Heart left ventricle (tissue), 16 donors: Measurements from ENCODE around the gene NGB. TPM values are rescaled to one million over a fixed set of nuclear protein-coding genes. Genes with fewer than 3 reads are reported as not detected.

ENCODE experiments used
- ATAC-seq, 4 donors: fragments of 200-7000 bp; cut with Tn5 transposase; one replicate each; pipeline ENCODE4 v1.9.1; 2020 to 2022; ENCODE audit warnings: moderate library complexity in 4 of 4, mild to moderate bottlenecking in 3 of 4, moderate number of reproducible peaks in 1 of 4
- DNase-seq, 5 donors: peaks; one replicate each; pipeline ENCODE4 v3.0.0-alpha.2; 2020
- H3K27ac ChIP-seq, 12 donors: fragments of 200-600 bp; sonication (generic) in 4 of 12; one replicate each; pipeline versions ENCODE4 v1.5.0 to v1.8.0; 2016 to 2022; ENCODE audit warnings: mild to moderate bottlenecking in 2 of 12
- H3K27me3 ChIP-seq, 9 donors: fragments of 200-600 bp; sonication (generic) in 2 of 9; one replicate each; pipeline versions ENCODE4 v1.5.1 to v1.8.0; 2016 to 2022; ENCODE audit warnings: mild to moderate bottlenecking in 3 of 9
- H3K36me3 ChIP-seq, 9 donors: fragments of 200-600 bp; sonication (generic) in 2 of 9; one replicate each; pipeline versions ENCODE4 v1.5.0 to v1.8.0; 2018 to 2022; ENCODE audit warnings: mild to moderate bottlenecking in 2 of 9
- H3K4me1 ChIP-seq, 12 donors: fragments of 200-600 bp; sonication (generic) in 4 of 12; one replicate each; pipeline versions ENCODE4 v1.5.0 to v1.8.0; 2016 to 2022; ENCODE audit warnings: mild to moderate bottlenecking in 3 of 12
- H3K4me3 ChIP-seq, 12 donors: fragments of 200-600 bp; sonication (generic) in 4 of 12; one replicate each; pipeline versions ENCODE4 v1.5.0 to v1.8.0; 2017 to 2022; ENCODE audit warnings: mild to moderate bottlenecking in 9 of 12, moderate library complexity in 4 of 12
- H3K9me3 ChIP-seq, 12 donors: fragments of 200-600 bp; sonication (generic) in 4 of 12; one replicate each; pipeline versions ENCODE4 v1.5.0 to v1.8.0; 2016 to 2022; ENCODE audit warnings: mild to moderate bottlenecking in 1 of 12
- POLR2A ChIP-seq, 2 donors: fragments of 450-650 bp; IDR thresholded peaks; one replicate each; pipeline ENCODE4 v1.6.1; 2017; ENCODE audit warnings: antibody characterized with exemption in 2 of 2, mild to moderate bottlenecking in 2 of 2, moderate library complexity in 2 of 2
- WGBS, 4 donors: extraction: QIAGEN DNeasy Blood & Tissue Kit in 2 of 4; methylation state at CpG; one replicate each; pipeline versions ENCODE4 v1.1.5 to v1.1.7; 2013 to 2018; 5-methylcytosine and 5-hydroxymethylcytosine counted together
- intact Hi-C, 10 donors: fragments of 100-400 bp; cut with DNase I; formaldehyde crosslinking; loops; one replicate each; pipeline versions ENCODE4 v1.11.1 to v1.14.2; 2022
- polyA plus RNA-seq, 2 donors: library from polyadenylated mRNA; stranded (reverse); fragments of 200-250 nt; gene quantifications; one replicate each; pipeline ENCODE4 v1.2.3, GENCODE V29; 2013
- total RNA-seq, 9 donors: library from RNA; depleted of rRNA in 2 of 9; stranded (reverse); fragments of >200 nt in 2 of 9; fragmentation: NEBNext Ultra II Directional in 3 of 9; extraction: Animal tissue kit (Norgen Biotek cat#: 25700) in 3 of 9; gene quantifications; one replicate each; pipeline versions ENCODE4 v1.1.0 to v1.2.4, GENCODE V29; 2016 to 2023
- TF ChIP-seq, protein P1 (sequence below), 12 donors: fragments of 200-600 bp; sonication (generic) in 4 of 12; IDR thresholded peaks; one replicate each; pipeline versions ENCODE4 v1.5.0 to v1.8.0; 2018 to 2022; ENCODE audit warnings: antibody characterized with exemption in 12 of 12, mild to moderate bottlenecking in 5 of 12
- donor health status: ischemic (EF 13 %, LVEDD 7.1; RV severe dilation, severe dysfunction).
- donor health status: healthy with polysubstance abuse.
- donor health status: DM: no; HTN: yes; CAD: no.
- donor health status: DM: no; HTN: no; CAD: no.
- donor health status: ischemic (EF 25% LVEDD 6.9; RV normal size, moderate dysfunction).
- donor health status: ischemic (EF 25% LVEDD 5.7; RV mildly dilated, moderate dysfunction).
- donor health status: healthy.
- donor health status: DM: yes; HTN: yes; CAD: no.
- donor health status: ischemic (EF 35%, LVEDD 5.7; RV mildly dilated, moderate dysfunction).
- donor health status: nonischemic (EF 11% LVEDD 7.7; RV severe dilation, severe dysfunction).
- donor health status: DM: yes; HTN: yes; CAD: no.
- donor health status: PGD.
- donor health status: ischemic (EF 29% LVEDD 5.4; RV normal size, mild dysfunction).
- donor health status: nonischemic (EF 23%, LVEDD 6.1; RV moderate dilation, normal function).

The NGB gene
- total and polyA plus RNA-seq, 11 donors: not detected

DNA sequence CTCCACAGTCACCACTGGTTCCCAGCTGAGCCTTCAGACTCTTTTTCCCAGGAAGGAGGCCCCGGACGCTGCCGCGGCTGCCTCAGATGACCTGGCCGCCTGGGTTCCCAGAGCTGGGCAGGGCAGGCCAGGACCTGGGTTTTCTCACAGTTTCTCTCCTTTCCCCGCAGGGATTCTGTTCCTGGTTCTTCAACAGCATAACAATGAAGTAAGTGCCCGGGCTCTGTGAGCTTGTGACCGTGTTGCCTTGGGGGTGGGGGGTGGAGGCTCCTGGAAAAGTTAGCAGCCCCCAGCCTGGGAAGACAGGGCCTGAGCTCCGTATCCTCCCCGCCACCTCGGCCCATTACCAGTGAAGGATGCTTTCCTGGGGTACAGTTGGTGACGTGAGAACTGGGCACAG, 45.8 kb downstream of the NGB start:
- Histone ChIP-seq H3K9me3 (no peaks in the 10 kb centered on the region), H3K4me3 (no peak overlapping the region), H3K36me3 (no peaks in the 10 kb centered on the region), H3K4me1 (no peaks in the 10 kb centered on the region), H3K27ac (no peak overlapping the region), H3K27me3 (peaks cover 0 to 3% (median 0%) of the 10 kb centered on the region in 9 donors)
- ATAC-seq (no peak), DNase-seq (no peak)
- TF ChIP-seq POLR2A (IDR thresholded peaks at IDR 0.05): no peak
- TF ChIP-seq, protein P1, sequence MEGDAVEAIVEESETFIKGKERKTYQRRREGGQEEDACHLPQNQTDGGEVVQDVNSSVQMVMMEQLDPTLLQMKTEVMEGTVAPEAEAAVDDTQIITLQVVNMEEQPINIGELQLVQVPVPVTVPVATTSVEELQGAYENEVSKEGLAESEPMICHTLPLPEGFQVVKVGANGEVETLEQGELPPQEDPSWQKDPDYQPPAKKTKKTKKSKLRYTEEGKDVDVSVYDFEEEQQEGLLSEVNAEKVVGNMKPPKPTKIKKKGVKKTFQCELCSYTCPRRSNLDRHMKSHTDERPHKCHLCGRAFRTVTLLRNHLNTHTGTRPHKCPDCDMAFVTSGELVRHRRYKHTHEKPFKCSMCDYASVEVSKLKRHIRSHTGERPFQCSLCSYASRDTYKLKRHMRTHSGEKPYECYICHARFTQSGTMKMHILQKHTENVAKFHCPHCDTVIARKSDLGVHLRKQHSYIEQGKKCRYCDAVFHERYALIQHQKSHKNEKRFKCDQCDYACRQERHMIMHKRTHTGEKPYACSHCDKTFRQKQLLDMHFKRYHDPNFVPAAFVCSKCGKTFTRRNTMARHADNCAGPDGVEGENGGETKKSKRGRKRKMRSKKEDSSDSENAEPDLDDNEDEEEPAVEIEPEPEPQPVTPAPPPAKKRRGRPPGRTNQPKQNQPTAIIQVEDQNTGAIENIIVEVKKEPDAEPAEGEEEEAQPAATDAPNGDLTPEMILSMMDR (IDR thresholded peaks at IDR 0.05): no peak
- 65 to 71% (median 68%) methylated on average over 12 of the region's 12 CpGs for WGBS, 4 donors
- intact Hi-C loops: no loop called here

GRCh38 chr14:77224212-77224611, 46.8 kb downstream of the NGB start:
- TF ChIP-seq, protein P1 (IDR thresholded peaks at IDR 0.05): no peak
- no peak for TF ChIP-seq POLR2A (IDR thresholded peaks at IDR 0.05)
- peaks cover 0 to 12% (median 0%) of the 10 kb centered on the region in 9 donors for H3K27me3 ChIP-seq
- no peak overlapping the region for H3K27ac ChIP-seq
- DNase-seq: no peak
- no peak for ATAC-seq
- no peaks in the 10 kb centered on the region for H3K36me3 ChIP-seq
- 44 to 58% (median 54%) methylated on average over 4 of the region's 4 CpGs for WGBS, 4 donors
- intact Hi-C loops: no loop called here
- no peak overlapping the region for H3K4me3 ChIP-seq
- H3K4me1 ChIP-seq: no peaks in the 10 kb centered on the region
- H3K9me3 ChIP-seq: no peaks in the 10 kb centered on the region

DNA sequence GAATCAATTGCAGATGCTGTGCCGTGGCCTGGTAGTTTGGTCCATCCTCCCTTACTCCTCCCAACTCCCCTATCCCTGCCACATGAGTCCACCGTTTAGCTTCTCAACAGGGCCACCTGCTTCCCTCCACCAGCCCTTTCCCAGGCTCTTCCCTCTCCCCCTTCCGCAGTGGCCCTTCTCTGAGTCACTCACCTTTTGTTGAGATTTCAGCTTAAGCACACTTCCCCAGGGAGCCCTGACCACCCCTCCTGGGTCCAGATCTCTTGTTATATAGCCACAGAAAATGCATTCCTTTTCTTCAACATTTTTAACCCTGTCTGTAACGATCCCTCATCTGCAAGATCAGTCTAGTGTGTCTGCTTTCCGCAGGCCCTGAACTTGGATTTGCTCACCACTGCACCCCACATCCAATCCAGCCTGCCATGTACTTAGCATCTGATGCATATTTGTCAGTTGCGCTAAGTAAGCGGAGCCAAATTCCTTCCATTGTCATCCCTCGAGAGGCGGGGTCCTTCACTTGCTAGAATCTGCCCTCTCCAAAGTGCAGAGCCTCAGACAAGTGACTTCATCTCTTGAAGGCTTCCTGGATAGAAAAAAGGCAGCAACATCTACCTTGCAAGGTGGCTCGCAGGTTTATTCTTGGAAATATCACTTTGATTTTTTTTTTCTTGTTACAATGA, 48.3 kb downstream of the NGB start:
- no peaks in the 10 kb centered on the region for H3K36me3 ChIP-seq
- no peaks in the 10 kb centered on the region for H3K4me1 ChIP-seq
- no peak for DNase-seq
- TF ChIP-seq, protein P1 (IDR thresholded peaks at IDR 0.05): no peak
- TF ChIP-seq POLR2A (IDR thresholded peaks at IDR 0.05): no peak
- no peak overlapping the region for H3K27ac ChIP-seq
- no peaks in the 10 kb centered on the region for H3K9me3 ChIP-seq
- no peak for ATAC-seq
- H3K27me3 ChIP-seq: peaks cover 0 to 13% (median under 1%) of the 10 kb centered on the region in 9 donors
- H3K4me3 ChIP-seq: no peak overlapping the region
- intact Hi-C loops: no loop called here
- 46 to 62% (median 48%) methylated on average over 8 to 10 of the region's 10 CpGs for WGBS, 4 donors

DNA sequence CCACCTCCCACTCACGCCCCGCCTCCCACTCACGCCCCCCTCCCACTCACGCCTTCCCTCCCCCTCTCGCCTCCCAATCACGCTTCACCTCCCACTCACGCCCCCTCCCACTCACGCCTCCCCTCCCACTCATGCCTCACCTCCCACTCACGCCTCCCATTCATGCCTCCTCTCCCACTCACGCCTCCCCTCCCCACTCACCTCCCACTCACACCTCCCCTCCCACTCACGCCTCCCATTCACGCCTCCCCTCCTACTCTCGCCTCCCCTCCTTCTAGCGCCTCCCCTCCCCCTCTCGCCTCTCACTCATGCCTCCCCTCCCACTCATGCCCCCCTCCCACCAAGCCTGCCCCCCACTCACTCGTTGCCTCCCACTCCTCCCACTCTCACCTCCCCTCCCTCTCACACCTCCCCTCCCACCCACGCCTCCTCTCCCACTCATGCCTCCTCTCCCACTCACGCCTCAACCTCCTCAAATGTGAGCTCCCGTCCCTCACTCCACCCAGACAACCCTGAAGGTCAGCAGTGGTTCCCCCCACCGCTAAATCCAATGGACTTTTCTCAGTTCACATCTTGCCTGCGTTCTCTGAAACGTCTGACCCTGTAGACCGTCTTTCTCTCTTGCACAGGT, 49.6 kb downstream of the NGB start:
- Histone ChIP-seq H3K27me3 (peaks cover 0 to 23% (median 4%) of the 10 kb centered on the region in 9 donors), H3K9me3 (no peaks in the 10 kb centered on the region), H3K36me3 (no peaks in the 10 kb centered on the region), H3K4me1 (no peaks in the 10 kb centered on the region), H3K4me3 (no peak overlapping the region), H3K27ac (no peak overlapping the region)
- no peak for ATAC-seq
- TF ChIP-seq, protein P1 (IDR thresholded peaks at IDR 0.05): no peak
- no peak for TF ChIP-seq POLR2A (IDR thresholded peaks at IDR 0.05)
- intact Hi-C loops: no loop called here
- DNase-seq: no peak
- WGBS, 4 donors: 61 to 75% (median 71%) methylated on average over 19 to 23 of the region's 23 CpGs
